ENCODE results near the gene GET3. TPM values are rescaled to one million over a fixed set of nuclear protein-coding genes. Genes with fewer than 3 reads are reported as not detected.

Gene GET3
- total RNA-seq, 3 donors from 2014 or later (not counting 1 experiment from before 2014, with no cell fraction given): 42.2 to 51.3 (median 44.2) TPM

GRCh38 chr19:12748489-12748888 lies 11.2 kb downstream of the GET3 start:
- Mint-ChIP-seq H3K27ac (no peak overlapping the region), H3K27me3 (ENCODE audit: low read depth in 2 of 2) (peaks cover 12 to 15% of the 10 kb centered on the region in 2 donors), H3K9me3 (no peaks in the 10 kb centered on the region), H3K4me3 (no peak overlapping the region), H3K36me3 (no peaks in the 10 kb centered on the region), H3K4me1 (peaks cover 0 to 5% of the 10 kb centered on the region in 2 donors)
- TF ChIP-seq CTCF (IDR thresholded peaks at IDR 0.05): no peak
- H3K27me3 ChIP-seq (ENCODE audit: control insufficient read depth, insufficient read depth, low read length): no peaks in the 10 kb centered on the region
- no peak overlapping the region for H3K4me3 ChIP-seq (ENCODE audit: low read length)
- H3K27ac ChIP-seq (ENCODE audit: low read length): no peak overlapping the region
- peaks cover 29% of the 10 kb centered on the region for H3K36me3 ChIP-seq (ENCODE audit: control insufficient read depth, insufficient read depth, low read length)
- H3K9me3 ChIP-seq (ENCODE audit: control insufficient read depth, insufficient read depth, low read length): peaks cover 9% of the 10 kb centered on the region
- intact Hi-C loops (cut with micrococcal nuclease): no loop called here
- over 99% methylated on average over 6 of the region's 6 CpGs for WGBS (ENCODE audit: insufficient coverage)
- no peak for ATAC-seq
- H3K4me1 ChIP-seq (ENCODE audit: control insufficient read depth, insufficient read depth, low read length): no peaks in the 10 kb centered on the region
- DNase-seq: no peak

GRCh38 chr19:12749938-12750521 lies 12.7 kb downstream of the GET3 start:
- H3K27ac Mint-ChIP-seq: no peak overlapping the region
- no peak overlapping the region for H3K4me3 ChIP-seq (ENCODE audit: low read length)
- WGBS (ENCODE audit: insufficient coverage): 55% methylated on average over 24 of the region's 24 CpGs
- no peak for TF ChIP-seq CTCF (IDR thresholded peaks at IDR 0.05)
- H3K4me1 Mint-ChIP-seq: peaks cover 0 to 5% of the 10 kb centered on the region in 2 donors
- intact Hi-C loops (cut with micrococcal nuclease): no loop called here
- peaks cover 25% of the 10 kb centered on the region for H3K36me3 ChIP-seq (ENCODE audit: control insufficient read depth, insufficient read depth, low read length)
- no peak overlapping the region for H3K4me3 Mint-ChIP-seq
- H3K27ac ChIP-seq (ENCODE audit: low read length): no peak overlapping the region
- no peaks in the 10 kb centered on the region for H3K27me3 ChIP-seq (ENCODE audit: control insufficient read depth, insufficient read depth, low read length)
- H3K9me3 Mint-ChIP-seq: no peaks in the 10 kb centered on the region
- no peaks in the 10 kb centered on the region for H3K4me1 ChIP-seq (ENCODE audit: control insufficient read depth, insufficient read depth, low read length)
- peak in 1 of 3 donors; percentile 20 for ATAC-seq
- peaks cover 14 to 15% of the 10 kb centered on the region in 2 donors for H3K27me3 Mint-ChIP-seq (ENCODE audit: low read depth in 2 of 2)
- no peaks in the 10 kb centered on the region for H3K36me3 Mint-ChIP-seq
- peaks cover 9% of the 10 kb centered on the region for H3K9me3 ChIP-seq (ENCODE audit: control insufficient read depth, insufficient read depth, low read length)
- DNase-seq: no peak

- H3K36me3 Mint-ChIP-seq: no peaks in the 10 kb centered on the region
- intact Hi-C loops (cut with micrococcal nuclease): no loop called here
- DNase-seq: no peak
Measured at GRCh38 chr19:12750851-12751250, 13.6 kb downstream of the GET3 start.

More at GRCh38 chr19:12750851-12751250, 13.6 kb downstream of the GET3 start:
- Histone ChIP-seq H3K27ac (ENCODE audit: low read length) (no peak overlapping the region), H3K4me1 (ENCODE audit: control insufficient read depth, insufficient read depth, low read length) (no peaks in the 10 kb centered on the region), H3K4me3 (ENCODE audit: low read length) (no peak overlapping the region), H3K36me3 (ENCODE audit: control insufficient read depth, insufficient read depth, low read length) (peaks cover 18% of the 10 kb centered on the region), H3K9me3 (ENCODE audit: control insufficient read depth, insufficient read depth, low read length) (peaks cover 9% of the 10 kb centered on the region), H3K27me3 (ENCODE audit: control insufficient read depth, insufficient read depth, low read length) (no peaks in the 10 kb centered on the region)
- no peak for ATAC-seq
- Mint-ChIP-seq H3K27ac (no peak overlapping the region), H3K27me3 (ENCODE audit: low read depth in 2 of 2) (peaks cover 14 to 15% of the 10 kb centered on the region in 2 donors), H3K4me3 (no peak overlapping the region), H3K4me1 (peaks cover 0 to 5% of the 10 kb centered on the region in 2 donors), H3K9me3 (no peaks in the 10 kb centered on the region)
- WGBS (ENCODE audit: insufficient coverage): 75% methylated on average over 9 of the region's 9 CpGs
- TF ChIP-seq CTCF (IDR thresholded peaks at IDR 0.05): no peak

All from natural killer cell (primary cell).